ENCODE results near the gene SLC24A3. TPM values are rescaled to one million over a fixed set of nuclear protein-coding genes. Genes with fewer than 3 reads are reported as not detected.

Gene SLC24A3
- total and polyA plus RNA-seq, 9 donors: 4.8 to 40.5 (median 18.6) TPM

GRCh38 chr20:19660808-19661378 is 448.5 kb downstream of the SLC24A3 start:
- Histone ChIP-seq H3K9me3 (no peaks in the 10 kb centered on the region), H3K27me3 (no peaks in the 10 kb centered on the region), H3K36me3 (no peaks in the 10 kb centered on the region), H3K27ac (no peak overlapping the region), H3K4me1 (ENCODE audit: insufficient read depth) (peaks cover 2% of the 10 kb centered on the region), H3K4me3 (no peak overlapping the region)
- DNase-seq: no peak
- intact Hi-C loops (cut with DNase I): loop anchor here (2.0 to 10.0 kb wide), 6 partner anchors 70 to 1026 kb away; no protein-coding TSS in a partner anchor
- TF ChIP-seq EP300 (IDR thresholded peaks at IDR 0.05) (no peak), CTCF (IDR thresholded peaks at IDR 0.05) (no peak), POLR2A (IDR thresholded peaks at IDR 0.05) (no peak)
- WGBS, 3 donors: 75 to 84% (median 80%) methylated on average over 9 of the region's 9 CpGs

- peak overlapping the region in 1 of 2 donors; percentile 3 for H3K27ac ChIP-seq
- H3K4me3 ChIP-seq: no peak overlapping the region
- H3K36me3 ChIP-seq: no peaks in the 10 kb centered on the region
- TF ChIP-seq EP300 (IDR thresholded peaks at IDR 0.05) (no peak), CTCF (IDR thresholded peaks at IDR 0.05) (peak; percentile 84 to 96 (median 94)), POLR2A (IDR thresholded peaks at IDR 0.05) (peak; percentile 7)
- H3K27me3 ChIP-seq: no peaks in the 10 kb centered on the region
- H3K9me3 ChIP-seq: no peaks in the 10 kb centered on the region
- peaks cover 2% of the 10 kb centered on the region for H3K4me1 ChIP-seq (ENCODE audit: insufficient read depth)
- DNase-seq: peak; percentile 50 to 80 (median 74)
- WGBS, 3 donors: 33 to 40% (median 34%) methylated on average over 19 of the region's 19 CpGs
- intact Hi-C loops (cut with DNase I): loop anchor here (2.0 to 10.0 kb wide), 7 partner anchors 71 to 1027 kb away; partner anchors contain the start of gene SLC24A3 (in 1 of the 4)
These were observed 449.5 kb downstream of the SLC24A3 start for GRCh38 chr20:19661717-19662636.

GRCh38 chr20:19662637-19662995 is 450.2 kb downstream of the SLC24A3 start:
- WGBS, 3 donors: 48 to 57% (median 55%) methylated on average over 9 of the region's 9 CpGs
- no peak for DNase-seq
- intact Hi-C loops (cut with DNase I): loop anchor here (2.0 to 10.0 kb wide), 5 partner anchors 450 to 1028 kb away; partner anchors contain the start of gene SLC24A3 (in 1 of the 4)
- no peaks in the 10 kb centered on the region for H3K27me3 ChIP-seq
- peaks cover 2% of the 10 kb centered on the region for H3K4me1 ChIP-seq (ENCODE audit: insufficient read depth)
- TF ChIP-seq CTCF (IDR thresholded peaks at IDR 0.05) (no peak), POLR2A (IDR thresholded peaks at IDR 0.05) (no peak), EP300 (IDR thresholded peaks at IDR 0.05) (no peak)
- no peaks in the 10 kb centered on the region for H3K36me3 ChIP-seq
- H3K4me3 ChIP-seq: no peak overlapping the region
- H3K27ac ChIP-seq: no peak overlapping the region
- H3K9me3 ChIP-seq: no peaks in the 10 kb centered on the region

DNA sequence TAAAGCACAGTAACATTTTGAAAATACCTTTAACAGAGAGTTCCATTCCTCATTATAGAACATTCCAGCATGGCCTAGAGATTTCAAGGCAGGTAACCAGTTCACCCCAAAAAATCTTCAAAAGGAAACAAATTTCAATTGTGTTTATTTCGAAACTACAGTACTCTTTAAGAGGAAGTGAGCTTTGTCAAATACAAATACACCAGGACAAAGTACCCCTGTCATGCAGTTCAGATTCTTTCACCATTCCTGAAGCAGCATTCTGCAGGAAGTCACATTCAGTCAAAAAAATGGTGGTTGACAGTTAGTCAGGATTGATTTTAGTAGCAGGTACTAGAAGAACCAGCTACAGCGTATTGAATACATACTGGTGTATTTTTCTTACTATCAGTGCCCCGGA is 456.0 kb downstream of the SLC24A3 start:
- no peak for TF ChIP-seq CTCF (IDR thresholded peaks at IDR 0.05)
- Histone ChIP-seq H3K36me3 (no peaks in the 10 kb centered on the region), H3K4me1 (ENCODE audit: insufficient read depth) (no peaks in the 10 kb centered on the region), H3K27ac (no peak overlapping the region), H3K4me3 (no peak overlapping the region), H3K27me3 (no peaks in the 10 kb centered on the region), H3K9me3 (no peaks in the 10 kb centered on the region)
- DNase-seq: no peak
- intact Hi-C loops (cut with DNase I): loop anchor here in 2 of 4 donors (10.0 kb wide), 2 partner anchors 464 to 1034 kb away; no protein-coding TSS in a partner anchor
- 91 to 99% (median 97%) methylated on average over 3 of the region's 3 CpGs for WGBS, 3 donors
